Neural cell (in vitro differentiated cells): ENCODE results near the gene SIGLEC10. TPM values are rescaled to one million over a fixed set of nuclear protein-coding genes. Genes with fewer than 3 reads are reported as not detected.
"Not testable (repeated sequence)": the region's sequence is repeated elsewhere in the genome, so short reads cannot be mapped to it uniquely, and the experiment has no call there.

ENCODE experiments used
- H2AFZ ChIP-seq: fragments of 200-600, 300-800 bp; sonication (generic), shearing (Covaris generic); 2 replicates; pipeline ENCODE4 v1.6.0; 2014; ENCODE audit warnings: low read depth, mild to moderate bottlenecking, antibody characterized with exemption, low read length, moderate library complexity
- H3F3A ChIP-seq: fragments of 200-600 bp; shearing (Covaris generic); 2 replicates; pipeline ENCODE4 v1.6.1; 2016; ENCODE audit warnings: mild to moderate bottlenecking, moderate library complexity, mixed read lengths, antibody characterized with exemption, low read length; ENCODE audit not compliant: insufficient read depth, poor library complexity, severe bottlenecking
- H3K27ac ChIP-seq: fragments of 200-600, 300-800 bp; sonication (generic), shearing (Covaris generic); 2 replicates; pipeline ENCODE4 v1.5.1; 2014; ENCODE audit warnings: mild to moderate bottlenecking, low read length, moderate library complexity
- H3K27me3 ChIP-seq: fragments of 300-800, 200-600 bp; sonication (generic), shearing (Covaris generic); 2 replicates; pipeline ENCODE4 v1.6.0; 2014; ENCODE audit warnings: mild to moderate bottlenecking, low read depth, low read length, moderate library complexity; ENCODE audit not compliant: insufficient read depth
- H3K36me3 ChIP-seq: fragments of 300-800, 200-600 bp; sonication (generic), shearing (Covaris generic); 2 replicates; pipeline ENCODE4 v1.5.1; 2014; ENCODE audit warnings: mild to moderate bottlenecking, antibody characterized with exemption, low read length, moderate library complexity; ENCODE audit not compliant: insufficient read depth
- H3K4me2 ChIP-seq: fragments of 300-800, 200-600 bp; sonication (generic), shearing (Covaris generic); 2 replicates; pipeline ENCODE4 v1.6.0; 2014; ENCODE audit warnings: mild to moderate bottlenecking, low read length
- H3K4me3 ChIP-seq: fragments of 300-800, 200-600 bp; sonication (generic), shearing (Covaris generic); 2 replicates; pipeline ENCODE4 v1.5.1; 2014; ENCODE audit warnings: mild to moderate bottlenecking, low read length, moderate library complexity
- H3K79me2 ChIP-seq: fragments of 200-600 bp; shearing (Covaris generic); replicated peaks from 2 replicates; pipeline ENCODE4 v1.6.0; 2014; ENCODE audit warnings: mild to moderate bottlenecking, low read length, moderate library complexity; ENCODE audit not compliant: insufficient read depth
- H3K9ac ChIP-seq: fragments of 300-800, 200-600 bp; sonication (generic), shearing (Covaris generic); 2 replicates; pipeline ENCODE4 v1.6.1; 2016; ENCODE audit warnings: mild to moderate bottlenecking, low read length, mixed read lengths
- H3K9me2 ChIP-seq: fragments of 200-600 bp; shearing (Covaris generic); 2 replicates; pipeline ENCODE4 v1.6.1; 2016; ENCODE audit warnings: mild to moderate bottlenecking, low read length, mixed read lengths; ENCODE audit not compliant: insufficient read depth
- H3K9me3 ChIP-seq: fragments of 200-600, 300-800 bp; sonication (generic), shearing (Covaris generic); 2 replicates; pipeline ENCODE4 v1.6.1; 2016; ENCODE audit warnings: mild to moderate bottlenecking, mixed run types, low read length, moderate library complexity, mixed read lengths
- H4K20me1 ChIP-seq: fragments of 200-600 bp; shearing (Covaris generic); 2 replicates; pipeline ENCODE4 v1.6.1; 2016; ENCODE audit warnings: mild to moderate bottlenecking, mixed run types; ENCODE audit not compliant: insufficient read depth
- CTCF ChIP-seq: fragments of 450-650 bp; IDR thresholded peaks from 2 replicates; pipeline ENCODE4 v1.5.1; 2014; ENCODE audit warnings: antibody characterized with exemption, mild to moderate bottlenecking, moderate library complexity; ENCODE audit not compliant: poor library complexity, severe bottlenecking
- EP300 ChIP-seq: fragments of 450-650 bp; conservative IDR thresholded peaks from 2 replicates; pipeline ENCODE4 v1.6.1; 2014; ENCODE audit warnings: antibody characterized with exemption, mild to moderate bottlenecking, moderate library complexity; ENCODE audit not compliant: poor library complexity, severe bottlenecking
- EZH2 ChIP-seq: fragments of 200-600, 300-800 bp; shearing (Covaris generic), sonication (generic); IDR thresholded peaks from 2 replicates; pipeline ENCODE4 v1.6.1; 2014; ENCODE audit warnings: antibody characterized with exemption, low read length, borderline replicate concordance, mild to moderate bottlenecking; ENCODE audit not compliant: insufficient read depth, poor library complexity, severe bottlenecking
- MXI1 ChIP-seq: fragments of 450-650 bp; conservative IDR thresholded peaks from 2 replicates; pipeline ENCODE4 v1.6.1; 2014; ENCODE audit warnings: antibody characterized with exemption, mild to moderate bottlenecking; ENCODE audit not compliant: poor library complexity, severe bottlenecking
- POLR2AphosphoS5 ChIP-seq: IDR thresholded peaks from 2 replicates; pipeline ENCODE4 v1.6.1; 2012
- RAD21 ChIP-seq: fragments of 450-650 bp; conservative IDR thresholded peaks from 2 replicates; pipeline ENCODE4 v1.6.1; 2014; ENCODE audit warnings: antibody characterized with exemption, mild to moderate bottlenecking, moderate library complexity
- REST ChIP-seq: IDR thresholded peaks from 2 replicates; pipeline ENCODE4 v1.6.1; 2012; ENCODE audit warnings: borderline replicate concordance
- SMC3 ChIP-seq: fragments of 450-650 bp; conservative IDR thresholded peaks from 2 replicates; pipeline ENCODE4 v1.6.1; 2014; ENCODE audit warnings: antibody characterized with exemption, mild to moderate bottlenecking, moderate library complexity; ENCODE audit not compliant: poor library complexity
- TAF1 ChIP-seq: IDR thresholded peaks from 2 replicates; pipeline ENCODE4 v1.6.1; 2012; ENCODE audit warnings: low read depth
- polyA plus RNA-seq: library from polyadenylated mRNA; depleted of rRNA; stranded (reverse); fragments of >200 nt; gene quantifications from 2 replicates; pipeline ENCODE4 v1.2.3, GENCODE V29; 2014

The SIGLEC10 gene
- polyA plus RNA-seq, 1 donor from 2014 or later, result not detected

GRCh38 chr19:51418707-51419106 is 1.3 kb upstream of the SIGLEC10 start:
- Histone ChIP-seq H3K79me2 (no peaks in the 10 kb centered on the region), H3K36me3 (no peaks in the 10 kb centered on the region), H2AFZ (no peak overlapping the region), H3K27ac (no peak overlapping the region), H3K27me3 (no peaks in the 10 kb centered on the region), H3K4me3 (no peak overlapping the region), H4K20me1 (no peaks in the 10 kb centered on the region), H3K4me2 (no peak overlapping the region), H3K9ac (no peak overlapping the region), H3F3A (no peaks in the 10 kb centered on the region), H3K9me3 (no peaks in the 10 kb centered on the region), H3K9me2 (no peaks in the 10 kb centered on the region)
- TF ChIP-seq REST, result no peak
- no peak for TF ChIP-seq TAF1
- no peak for TF ChIP-seq CTCF

GRCh38 chr19:51417810-51418157 is 342 bp upstream of the SIGLEC10 start:
- H3F3A ChIP-seq, result no peaks in the 10 kb centered on the region
- H4K20me1 ChIP-seq, result no peaks in the 10 kb centered on the region
- no peak overlapping the region for H3K27ac ChIP-seq
- H3K9me2 ChIP-seq, result no peaks in the 10 kb centered on the region
- H3K27me3 ChIP-seq, result no peaks in the 10 kb centered on the region
- H3K9ac ChIP-seq, result no peak overlapping the region
- H3K4me2 ChIP-seq, result no peak overlapping the region
- H3K79me2 ChIP-seq, result no peaks in the 10 kb centered on the region
- no peak overlapping the region for H2AFZ ChIP-seq
- no peak for TF ChIP-seq TAF1
- TF ChIP-seq SMC3, result no peak
- TF ChIP-seq REST, result no peak
- TF ChIP-seq RAD21, result no peak
- TF ChIP-seq EZH2, result no peak
- no peak for TF ChIP-seq MXI1
- no peak for TF ChIP-seq POLR2AphosphoS5
- no peak for TF ChIP-seq CTCF
- TF ChIP-seq EP300, result no peak
- no peaks in the 10 kb centered on the region for H3K36me3 ChIP-seq
- no peak overlapping the region for H3K4me3 ChIP-seq
- no peaks in the 10 kb centered on the region for H3K9me3 ChIP-seq

- H4K20me1 ChIP-seq, H3K27ac ChIP-seq, H3F3A ChIP-seq, H3K27me3 ChIP-seq, H3K79me2 ChIP-seq, H3K9ac ChIP-seq, H3K4me3 ChIP-seq, H3K9me2 ChIP-seq, H3K36me3 ChIP-seq, H2AFZ ChIP-seq, H3K4me2 ChIP-seq, H3K9me3 ChIP-seq: not testable (repeated sequence)
These were observed 1.0 kb downstream of the SIGLEC10 start for GRCh38 chr19:51416422-51416821.
